HCEC 1CT (cell line): ENCODE results near the gene UBC.
"Not testable (repeated sequence)": the region's sequence is repeated elsewhere in the genome, so short reads cannot be mapped to it uniquely, and the experiment has no call there.

Experiments used
- DNase-seq: peaks from one replicate; pipeline ENCODE4 v3.0.0-alpha.2; 2017

UBC gene

GRCh38 chr12:124929649-124930419, 15.4 kb upstream of the UBC start:
- no peak for DNase-seq

GRCh38 chr12:124928912-124929530, 14.6 kb upstream of the UBC start:
- DNase-seq: no peak

DNA sequence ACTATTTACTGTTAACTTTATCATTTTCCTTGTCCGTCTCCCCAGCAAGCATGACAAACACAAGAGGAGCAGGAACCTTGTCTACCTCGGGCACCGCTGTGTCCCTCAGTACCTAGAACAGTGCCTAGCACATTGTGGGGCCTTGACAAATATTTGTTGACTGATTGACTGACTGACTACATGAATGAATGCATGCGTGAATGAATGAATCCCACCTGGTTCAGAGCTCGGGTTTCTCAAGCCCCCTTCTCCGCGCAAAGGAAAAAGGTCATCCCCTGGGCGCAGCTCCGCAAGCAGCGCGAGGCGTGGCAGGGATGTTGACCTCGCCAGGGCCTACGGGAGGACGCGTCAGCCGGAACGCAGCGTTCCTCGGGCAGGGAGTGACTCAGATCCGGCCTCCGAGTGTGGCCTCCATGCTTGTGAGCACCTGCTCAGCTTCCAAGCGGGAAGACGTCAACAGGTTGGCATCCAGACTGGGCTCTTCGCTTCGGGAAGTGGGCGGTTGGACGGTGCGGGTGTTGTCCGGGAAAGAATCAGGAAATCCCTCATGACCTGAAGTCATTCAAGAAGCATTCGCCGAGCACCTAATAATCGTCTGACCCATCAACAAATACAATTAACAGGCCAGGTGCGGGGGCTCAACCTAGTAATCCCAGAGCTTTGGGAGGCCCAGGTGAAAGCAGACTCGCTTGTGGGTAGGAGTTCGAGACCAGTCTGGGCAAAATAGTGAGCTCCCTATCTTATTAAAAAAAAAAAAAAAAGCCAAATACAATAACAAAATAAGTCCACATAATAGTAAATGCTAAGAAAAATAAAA, 13.9 kb upstream of the UBC start:
- peak; percentile 96 for DNase-seq

DNA sequence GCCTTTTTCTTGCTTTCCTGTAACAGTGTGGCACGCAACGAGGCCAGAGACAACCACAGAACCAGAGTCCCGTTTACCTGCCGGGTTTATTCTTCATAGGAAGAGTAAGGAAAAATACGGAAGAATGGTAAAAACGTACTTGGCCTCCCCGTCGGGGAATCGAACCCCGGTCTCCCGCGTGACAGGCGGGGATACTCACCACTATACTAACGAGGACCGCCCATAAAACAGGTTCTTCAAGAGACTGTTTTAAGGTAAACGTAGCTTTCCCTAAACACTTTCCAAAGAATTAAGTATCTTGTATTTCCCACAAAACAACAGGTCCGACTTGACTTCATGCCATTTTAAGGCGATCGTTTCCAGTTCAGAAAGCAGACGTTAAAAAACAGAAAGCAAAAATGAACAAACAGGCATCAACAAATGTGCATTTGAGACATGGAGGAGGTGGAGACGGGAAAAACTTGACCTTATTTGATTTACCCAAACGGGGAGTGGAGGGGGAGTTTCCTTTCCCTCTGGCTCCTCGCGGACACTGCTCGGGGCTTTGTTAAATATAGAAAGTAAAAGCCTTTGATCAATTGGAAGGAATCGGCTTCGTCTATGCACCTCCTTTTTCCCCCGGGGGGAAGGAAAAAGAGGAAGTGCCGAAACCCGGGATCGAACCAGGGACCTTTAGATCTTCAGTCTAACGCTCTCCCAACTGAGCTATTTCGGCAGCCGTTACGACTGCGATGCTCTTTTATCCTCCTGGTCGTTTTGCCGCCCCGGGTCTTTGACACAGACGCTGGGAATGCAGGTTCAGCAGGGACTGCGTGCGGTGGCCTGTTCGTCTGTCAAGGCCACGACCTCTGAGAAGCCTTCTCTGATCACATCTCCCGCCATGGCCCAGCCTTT, 13.0 kb upstream of the UBC start:
- DNase-seq: peak; percentile 82

DNA sequence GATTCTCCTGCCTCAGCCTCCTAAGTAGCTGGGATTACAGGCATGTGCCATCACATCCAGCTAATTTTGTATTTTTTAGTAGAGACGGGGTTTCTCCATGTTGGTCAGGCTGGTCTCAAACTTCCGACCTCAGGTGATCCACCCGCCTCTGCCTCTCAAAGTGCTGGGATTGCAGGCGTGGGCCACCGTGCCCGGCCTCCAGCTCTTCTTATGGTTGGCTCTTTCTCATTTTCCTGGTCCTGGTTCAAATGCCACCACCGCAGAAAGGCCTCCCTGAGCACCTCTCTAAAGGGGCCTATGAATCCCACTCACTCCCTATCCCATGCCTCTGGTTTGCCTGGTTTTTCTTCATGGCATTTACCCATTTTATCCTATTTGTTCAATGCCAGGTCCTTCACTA, 11.3 kb upstream of the UBC start:
- not testable (repeated sequence) for DNase-seq

GRCh38 chr12:124925117-124925516, 10.7 kb upstream of the UBC start:
- DNase-seq: no peak

DNA sequence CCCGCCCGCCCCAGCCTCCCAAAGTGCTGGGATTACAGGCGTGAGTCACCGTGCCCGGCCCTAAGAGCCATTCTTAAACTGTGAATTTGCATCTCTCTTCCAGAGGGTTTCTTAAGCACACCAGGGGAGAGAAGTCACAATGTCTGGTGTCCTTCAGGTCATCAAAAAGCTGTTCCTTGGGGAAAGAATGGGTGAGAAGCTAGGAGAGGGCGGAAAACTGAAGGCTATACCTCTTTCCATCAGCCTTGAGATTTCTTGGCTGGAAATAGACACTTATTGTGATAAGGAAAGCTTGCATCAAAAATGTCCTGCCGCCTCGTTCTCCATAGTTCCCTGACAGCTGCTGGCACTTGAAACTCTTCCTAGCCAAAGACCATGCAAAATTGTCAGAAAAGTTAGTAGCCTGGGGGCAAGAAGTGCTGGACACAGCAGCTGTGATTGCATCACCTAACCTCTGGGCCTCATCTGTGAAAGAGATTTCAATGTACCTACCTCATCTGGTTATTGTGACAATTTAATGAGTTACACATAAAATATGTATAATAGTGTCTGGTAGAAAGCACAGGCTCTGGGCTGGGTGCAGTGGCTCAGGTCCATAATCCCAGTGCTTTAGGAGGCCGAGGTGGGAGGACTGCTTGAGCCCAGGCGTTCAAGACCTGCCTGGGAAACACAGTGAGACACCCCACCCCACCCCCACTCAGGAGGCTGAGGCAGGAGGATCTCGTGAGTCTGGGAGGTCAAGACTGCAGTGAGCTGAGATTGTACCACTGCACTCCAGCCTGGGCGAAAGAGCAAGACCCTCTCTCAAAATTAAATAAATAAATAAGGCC, 9.7 kb upstream of the UBC start:
- peak; percentile 87 for DNase-seq

DNA sequence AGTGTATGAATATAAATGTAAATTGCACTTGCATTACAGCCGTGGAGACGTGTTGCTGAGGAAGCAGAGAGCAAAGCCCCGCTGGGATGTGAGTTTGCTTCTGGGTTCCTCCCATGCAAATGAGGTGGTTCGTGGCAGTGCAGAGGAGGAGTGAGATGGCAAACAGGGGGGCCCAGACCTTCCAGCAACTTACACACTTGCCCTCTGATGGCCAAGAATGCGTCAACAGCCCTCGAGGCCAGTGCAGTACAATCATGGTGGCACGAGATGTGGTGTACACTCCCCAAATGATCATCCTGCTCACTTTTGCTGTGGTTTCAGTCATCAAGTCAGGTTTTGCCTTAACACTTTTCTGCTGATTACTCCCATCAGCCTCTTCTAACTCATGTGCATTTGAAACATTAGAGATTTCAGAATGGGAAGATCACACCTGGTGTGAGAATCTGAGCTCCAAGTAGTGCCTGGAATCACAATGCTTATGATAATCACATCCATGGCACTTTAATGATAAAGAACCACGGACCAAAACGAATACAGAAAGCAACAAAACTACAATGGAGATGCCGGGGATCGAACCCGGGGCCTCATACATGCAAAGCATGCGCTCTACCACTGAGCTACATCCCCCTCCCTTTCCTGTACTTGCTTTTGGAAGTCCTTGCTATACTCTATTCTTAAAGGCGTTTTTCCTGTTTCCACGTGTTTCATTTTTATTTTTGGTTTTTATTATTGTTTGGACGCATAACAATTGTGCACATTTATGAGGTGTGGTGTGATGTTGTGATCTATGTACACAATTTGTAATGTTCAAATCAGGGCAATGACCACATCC, 7.0 kb upstream of the UBC start:
- peak; percentile 60 for DNase-seq

DNA sequence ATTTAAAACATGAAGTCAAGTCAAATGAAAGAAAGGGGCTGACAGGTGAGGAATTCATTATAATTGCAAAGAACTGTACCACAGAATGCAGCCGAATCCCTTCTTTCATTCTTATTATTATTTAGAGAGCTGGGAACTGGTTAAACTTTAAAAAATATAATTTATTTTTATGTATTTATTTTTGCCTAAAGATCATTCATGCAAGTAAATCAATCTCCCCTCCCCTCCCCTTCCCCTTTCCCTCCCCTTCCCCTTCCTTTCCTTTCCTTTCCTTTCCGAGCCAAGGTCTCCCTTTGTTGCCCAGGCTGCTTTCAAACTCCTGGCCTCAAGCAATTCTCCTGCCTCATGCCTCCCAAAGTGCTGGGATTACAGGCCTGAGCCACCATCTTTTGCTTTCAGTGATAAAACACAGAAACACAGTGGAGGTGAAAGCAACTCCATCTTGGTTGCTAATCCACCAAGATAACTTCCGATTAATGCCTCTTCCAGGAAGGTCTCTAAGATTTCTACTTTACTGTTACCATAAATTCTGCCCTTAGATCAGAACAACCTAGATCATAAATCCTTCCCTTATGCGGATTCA, 6.0 kb upstream of the UBC start:
- no peak for DNase-seq

- peak; percentile 56 for DNase-seq
Observed at GRCh38 chr12:124919521-124920352, 5.3 kb upstream of the UBC start.

DNA sequence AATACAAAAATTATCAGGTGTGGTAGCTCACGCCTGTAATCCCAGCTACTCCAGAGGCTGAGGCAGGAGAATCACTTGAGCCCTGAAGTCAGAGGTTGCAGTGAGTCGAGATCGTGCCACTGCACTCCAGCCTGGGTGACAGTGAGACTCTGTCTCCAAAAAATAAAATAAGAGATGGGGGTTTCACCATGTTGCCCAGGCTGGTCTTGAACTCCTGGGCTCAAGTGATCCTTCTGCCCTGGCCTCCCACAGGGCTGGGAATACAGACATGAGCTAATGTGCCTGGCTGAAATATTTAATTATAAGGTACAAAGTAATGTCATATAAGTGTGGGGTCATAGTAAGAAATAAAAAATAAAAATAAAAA, 4.2 kb upstream of the UBC start:
- not testable (repeated sequence) for DNase-seq

GRCh38 chr12:124917841-124918621, 3.6 kb upstream of the UBC start:
- peak; percentile 28 for DNase-seq

DNA sequence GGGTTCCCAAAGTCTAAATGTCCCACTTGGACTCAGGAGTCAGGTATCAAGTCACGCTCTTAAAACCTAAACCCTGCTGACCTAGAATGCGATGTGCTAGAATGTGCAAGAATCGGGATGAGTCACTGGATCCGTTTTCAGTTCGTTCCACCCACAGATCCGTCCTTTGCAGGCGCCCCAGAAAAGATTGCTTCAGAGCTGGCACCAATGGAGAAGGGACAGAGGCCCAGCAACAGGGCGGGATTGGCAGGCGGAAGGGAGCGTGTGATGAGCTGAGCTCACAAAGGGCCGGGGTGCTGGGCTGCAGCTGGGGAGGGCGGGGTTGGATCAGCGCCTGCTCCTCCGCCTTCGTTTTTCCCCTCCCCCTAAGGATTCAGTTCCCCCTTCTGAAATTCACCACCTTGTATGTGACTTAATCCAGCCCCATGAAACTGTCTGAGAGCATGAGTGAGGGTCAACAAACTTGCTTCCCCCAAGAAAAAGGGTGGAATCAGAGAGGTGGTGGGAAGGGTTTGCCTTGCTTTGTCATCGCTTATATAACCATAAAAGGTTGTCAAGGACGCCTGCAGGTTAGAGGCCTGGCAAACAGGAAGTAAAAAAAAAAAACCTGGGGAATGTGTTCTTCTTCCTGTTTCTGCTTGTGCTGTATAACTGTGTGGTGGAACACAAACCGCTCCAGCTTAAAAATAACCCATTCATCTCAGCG, 2.8 kb upstream of the UBC start:
- peak; percentile 100 for DNase-seq

- peak; percentile 92 for DNase-seq
Observed at GRCh38 chr12:124916374-124917134, 2.1 kb upstream of the UBC start.

- peak; percentile 60 for DNase-seq
Observed at GRCh38 chr12:124915239-124916236, 1.1 kb upstream of the UBC start.
